Progenitor cell of endocrine pancreas (in vitro differentiated cells): ENCODE data around the gene ALDOA. TPM values are rescaled to one million over a fixed set of nuclear protein-coding genes. Genes with fewer than 3 reads are reported as not detected.
"Not testable (repeated sequence)": the region's sequence is repeated elsewhere in the genome, so short reads cannot be mapped to it uniquely, and the experiment has no call there.

Source experiments
- DNase-seq: peaks from one replicate; pipeline ENCODE4 v3.0.0; 2021; ENCODE audit warnings: low spot score; ENCODE audit not compliant: unreplicated experiment
- H3K27ac Mint-ChIP-seq: 2 replicates; pipeline ENCODE4 v1.8.0; 2021; ENCODE audit warnings: mild to moderate bottlenecking, moderate library complexity, mixed read lengths
- H3K27me3 Mint-ChIP-seq: 2 replicates; pipeline ENCODE4 v1.8.0; 2021; ENCODE audit warnings: mixed read lengths
- H3K36me3 Mint-ChIP-seq: 2 replicates; pipeline ENCODE4 v1.8.0; 2022; ENCODE audit warnings: mixed read lengths; ENCODE audit not compliant: insufficient read depth
- H3K4me1 Mint-ChIP-seq: 2 replicates; pipeline ENCODE4 v1.8.0; 2021; ENCODE audit warnings: low read depth, mixed read lengths
- H3K4me3 Mint-ChIP-seq: 2 replicates; pipeline ENCODE4 v1.8.0; 2021; ENCODE audit warnings: low read depth, mild to moderate bottlenecking, moderate library complexity, mixed read lengths
- H3K9me3 Mint-ChIP-seq: 2 replicates; pipeline ENCODE4 v1.8.0; 2021; ENCODE audit warnings: low read depth, mixed read lengths
- long read RNA-seq: library from polyadenylated mRNA; unstranded; transcript quantifications from one replicate; pipeline ENCODE4 v2.0.0, GENCODE V29; 2020
- total RNA-seq: library from RNA; stranded (reverse); gene quantifications from 2 replicates; pipeline ENCODE4 v1.2.1, GENCODE V29; 2021
- TF ChIP-seq, protein P1 (sequence below): fragments of 200-600 bp; sonication (generic); IDR thresholded peaks from one replicate; pipeline ENCODE4 v1.5.0; 2021; ENCODE audit warnings: antibody characterized with exemption, mild to moderate bottlenecking; ENCODE audit not compliant: unreplicated experiment

Gene ALDOA
- total RNA-seq, result 273 and 283 TPM in 2 replicates
- long read RNA-seq, transcript ALDOA-209 (9 exons, 1,579 nt), result major isoform, 334 of 381 reads
- long read RNA-seq, transcript ALDOA-202 (9 exons, 1,603 nt), result minor isoform, 5 of 381 reads
- long read RNA-seq, transcript ALDOA-206 (9 exons, 1,550 nt), result minor isoform, 26 of 381 reads
- long read RNA-seq, partial matches to known transcripts, result 9 of 381 reads
- long read RNA-seq, other reads (novel, unspliced or antisense), result 5 of 381 reads

DNA sequence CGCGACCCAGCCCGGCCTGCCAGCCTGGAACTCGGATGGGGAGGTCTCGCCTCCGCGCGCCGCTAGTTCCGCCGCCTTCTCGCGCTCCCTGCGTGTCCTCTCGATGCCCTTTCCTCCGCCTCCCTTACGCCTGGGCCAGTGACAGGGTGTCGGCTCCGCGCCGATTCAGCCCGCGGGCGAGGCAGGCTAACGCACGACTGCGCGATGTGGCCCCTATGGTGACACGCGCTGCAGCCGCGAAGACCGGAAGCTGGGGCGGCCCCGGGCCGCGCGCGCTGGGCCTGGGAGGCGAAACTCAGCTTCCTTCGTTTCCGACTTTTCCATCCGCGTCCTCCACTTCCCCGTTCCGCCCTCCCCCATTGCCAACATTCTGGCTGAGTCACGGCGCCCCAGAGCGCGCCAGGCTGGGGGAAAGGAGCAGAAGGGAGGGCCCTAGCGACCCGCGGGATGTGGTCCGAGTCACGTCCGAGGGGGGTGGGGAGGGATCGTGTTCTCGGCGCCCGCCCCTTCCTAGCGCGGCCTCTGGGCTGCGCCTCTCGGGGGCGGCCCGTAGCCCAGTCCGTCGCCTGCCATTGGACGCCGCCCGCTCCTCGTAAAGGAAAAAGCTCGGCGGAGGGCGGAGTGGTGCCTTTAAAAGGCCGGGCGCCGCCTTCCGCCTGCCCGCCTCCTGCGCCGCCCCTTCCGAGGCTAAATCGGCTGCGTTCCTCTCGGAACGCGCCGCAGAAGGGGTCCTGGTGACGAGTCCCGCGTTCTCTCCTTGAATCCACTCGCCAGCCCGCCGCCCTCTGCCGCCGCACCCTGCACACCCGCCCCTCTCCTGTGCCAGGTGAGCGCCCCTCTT lies at the start of gene ALDOA:
TSS of gene ALDOA (plus strand) at position 659 of the 841 bp plus-strand sequence. CDS start 1,138 bp downstream, outside the sequence.
- Mint-ChIP-seq H3K27ac (peak within 1 kb of the TSS; percentile 99), H3K27me3 (no peaks in the 10 kb centered on the region), H3K4me3 (peak within 1 kb of the TSS; percentile 90), H3K9me3 (no peaks in the 10 kb centered on the region), H3K36me3 (peaks cover 15% of the 10 kb centered on the region), H3K4me1 (peaks cover 16% of the 10 kb centered on the region)
- peak; percentile 82 for DNase-seq
- TF ChIP-seq, protein P1, sequence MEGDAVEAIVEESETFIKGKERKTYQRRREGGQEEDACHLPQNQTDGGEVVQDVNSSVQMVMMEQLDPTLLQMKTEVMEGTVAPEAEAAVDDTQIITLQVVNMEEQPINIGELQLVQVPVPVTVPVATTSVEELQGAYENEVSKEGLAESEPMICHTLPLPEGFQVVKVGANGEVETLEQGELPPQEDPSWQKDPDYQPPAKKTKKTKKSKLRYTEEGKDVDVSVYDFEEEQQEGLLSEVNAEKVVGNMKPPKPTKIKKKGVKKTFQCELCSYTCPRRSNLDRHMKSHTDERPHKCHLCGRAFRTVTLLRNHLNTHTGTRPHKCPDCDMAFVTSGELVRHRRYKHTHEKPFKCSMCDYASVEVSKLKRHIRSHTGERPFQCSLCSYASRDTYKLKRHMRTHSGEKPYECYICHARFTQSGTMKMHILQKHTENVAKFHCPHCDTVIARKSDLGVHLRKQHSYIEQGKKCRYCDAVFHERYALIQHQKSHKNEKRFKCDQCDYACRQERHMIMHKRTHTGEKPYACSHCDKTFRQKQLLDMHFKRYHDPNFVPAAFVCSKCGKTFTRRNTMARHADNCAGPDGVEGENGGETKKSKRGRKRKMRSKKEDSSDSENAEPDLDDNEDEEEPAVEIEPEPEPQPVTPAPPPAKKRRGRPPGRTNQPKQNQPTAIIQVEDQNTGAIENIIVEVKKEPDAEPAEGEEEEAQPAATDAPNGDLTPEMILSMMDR, result no peak

DNA sequence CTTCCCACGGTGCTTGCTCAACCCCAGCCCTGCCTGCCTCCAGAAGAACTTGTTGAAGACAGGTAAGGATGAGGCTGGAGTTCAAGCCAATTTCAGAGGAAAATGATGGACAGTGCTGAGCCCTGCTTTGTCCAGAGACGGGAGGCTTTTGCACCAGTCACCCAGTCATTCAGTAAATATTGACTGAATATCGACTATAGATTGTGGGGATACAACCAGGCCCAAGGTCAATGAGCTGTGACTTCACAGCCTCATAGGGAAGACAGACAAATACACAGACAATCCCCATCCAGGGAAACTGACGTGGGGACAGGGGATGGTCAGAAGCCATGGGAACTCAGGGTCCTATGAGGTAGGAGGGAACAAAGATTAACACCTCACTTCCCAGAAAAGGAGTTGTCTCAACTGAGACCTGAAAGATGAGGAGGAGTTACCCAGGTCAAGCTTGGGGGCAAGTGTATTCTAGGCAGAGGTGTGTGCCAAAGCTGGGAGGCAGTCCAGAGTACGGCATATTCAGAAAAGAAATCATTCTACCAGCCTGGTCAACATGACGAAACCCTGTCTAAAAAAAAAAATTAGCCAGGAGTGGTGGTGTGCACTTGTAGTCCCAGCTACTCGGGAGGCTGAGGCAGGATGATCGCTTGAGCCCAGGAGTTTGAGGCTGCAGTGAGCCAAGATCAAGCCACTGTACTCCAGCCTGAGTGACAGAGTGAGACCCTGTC lies 48.8 kb upstream of the ALDOA start:
- H3K36me3 Mint-ChIP-seq, result peaks cover 1% of the 10 kb centered on the region

DNA sequence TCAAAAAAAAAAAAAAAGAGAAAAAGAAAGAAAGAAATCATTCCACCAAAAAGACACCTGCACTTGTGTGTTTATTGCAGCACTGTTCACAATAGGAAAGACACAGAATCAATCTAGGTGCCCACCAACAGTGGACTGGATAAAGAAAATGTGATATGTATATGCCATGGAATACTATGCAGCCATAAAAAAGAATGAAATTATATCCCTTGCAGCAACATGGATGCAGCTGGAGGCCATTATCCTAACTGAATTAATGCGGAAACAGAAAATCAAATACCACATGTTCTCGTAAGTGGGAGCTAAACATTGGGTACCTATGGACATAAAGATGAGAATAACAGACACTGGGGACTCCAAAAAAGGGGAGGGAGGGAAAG lies 48.3 kb upstream of the ALDOA start:
- Mint-ChIP-seq H3K27ac (no peak overlapping the region), H3K4me3 (no peak overlapping the region), H3K9me3 (no peaks in the 10 kb centered on the region), H3K36me3 (no peaks in the 10 kb centered on the region), H3K4me1 (peaks cover 4% of the 10 kb centered on the region), H3K27me3 (peaks cover 11% of the 10 kb centered on the region)
- TF ChIP-seq, protein P1, result no peak
- DNase-seq, result no peak

More for the DNA sequence above, 48.8 kb upstream of the ALDOA start:
- Mint-ChIP-seq H3K4me3 (no peak overlapping the region), H3K4me1 (peaks cover 7% of the 10 kb centered on the region), H3K27me3 (peaks cover 16% of the 10 kb centered on the region), H3K9me3 (no peaks in the 10 kb centered on the region), H3K27ac (no peak overlapping the region)
- TF ChIP-seq, protein P1, result no peak
- DNase-seq, result no peak

DNA sequence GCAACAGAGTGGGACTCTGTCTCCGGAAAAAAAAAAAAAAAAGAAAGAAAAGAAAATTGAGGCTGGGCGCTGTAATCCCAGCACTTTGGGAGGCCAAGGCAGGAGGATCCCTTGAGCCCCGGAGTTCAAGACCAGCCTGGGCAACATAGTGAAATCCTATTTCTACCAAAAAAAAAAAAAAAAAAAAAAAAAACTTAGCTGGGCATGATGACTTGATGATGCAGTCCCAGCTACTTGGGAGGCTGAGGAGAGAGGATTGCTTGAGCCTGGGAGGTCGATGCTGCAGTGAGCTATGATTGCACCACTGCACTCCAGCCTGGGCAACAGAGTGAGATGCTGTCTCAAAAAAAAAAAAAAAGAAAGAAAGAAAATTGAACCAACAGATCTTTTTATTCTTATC lies 47.6 kb upstream of the ALDOA start:
- not testable (repeated sequence) for H3K27ac Mint-ChIP-seq, H3K27me3 Mint-ChIP-seq, H3K36me3 Mint-ChIP-seq, H3K4me3 Mint-ChIP-seq, H3K4me1 Mint-ChIP-seq, DNase-seq, H3K9me3 Mint-ChIP-seq

DNA sequence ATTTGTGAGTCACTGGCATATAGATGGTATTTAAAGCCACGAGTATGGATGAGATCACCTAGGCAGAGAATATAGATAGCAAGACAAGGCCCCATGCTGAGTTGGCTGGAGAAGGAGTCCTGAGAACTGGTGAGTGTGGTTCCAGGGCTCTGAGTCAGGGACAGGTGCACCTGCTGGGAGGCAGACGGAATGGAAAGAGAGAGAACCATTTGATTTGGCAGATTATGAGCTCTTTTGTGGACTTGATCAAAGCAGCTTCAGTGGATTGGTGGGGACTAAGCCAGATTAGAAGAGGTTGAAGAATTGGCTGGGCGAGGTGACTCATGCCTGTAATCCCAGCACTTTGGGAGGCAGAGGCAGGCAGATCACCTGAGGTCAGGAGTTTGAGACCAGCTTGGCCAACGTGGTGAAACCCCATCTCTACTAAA lies 46.8 kb upstream of the ALDOA start:
- DNase-seq, result no peak

More for the DNA sequence above, 46.8 kb upstream of the ALDOA start:
- Mint-ChIP-seq H3K27me3 (peaks cover 9% of the 10 kb centered on the region), H3K4me3 (no peak overlapping the region), H3K9me3 (no peaks in the 10 kb centered on the region), H3K36me3 (no peaks in the 10 kb centered on the region), H3K4me1 (peaks cover 4% of the 10 kb centered on the region), H3K27ac (no peak overlapping the region)
- TF ChIP-seq, protein P1, result no peak
